Measurements from ENCODE around the gene SLC6A8.

DNA sequence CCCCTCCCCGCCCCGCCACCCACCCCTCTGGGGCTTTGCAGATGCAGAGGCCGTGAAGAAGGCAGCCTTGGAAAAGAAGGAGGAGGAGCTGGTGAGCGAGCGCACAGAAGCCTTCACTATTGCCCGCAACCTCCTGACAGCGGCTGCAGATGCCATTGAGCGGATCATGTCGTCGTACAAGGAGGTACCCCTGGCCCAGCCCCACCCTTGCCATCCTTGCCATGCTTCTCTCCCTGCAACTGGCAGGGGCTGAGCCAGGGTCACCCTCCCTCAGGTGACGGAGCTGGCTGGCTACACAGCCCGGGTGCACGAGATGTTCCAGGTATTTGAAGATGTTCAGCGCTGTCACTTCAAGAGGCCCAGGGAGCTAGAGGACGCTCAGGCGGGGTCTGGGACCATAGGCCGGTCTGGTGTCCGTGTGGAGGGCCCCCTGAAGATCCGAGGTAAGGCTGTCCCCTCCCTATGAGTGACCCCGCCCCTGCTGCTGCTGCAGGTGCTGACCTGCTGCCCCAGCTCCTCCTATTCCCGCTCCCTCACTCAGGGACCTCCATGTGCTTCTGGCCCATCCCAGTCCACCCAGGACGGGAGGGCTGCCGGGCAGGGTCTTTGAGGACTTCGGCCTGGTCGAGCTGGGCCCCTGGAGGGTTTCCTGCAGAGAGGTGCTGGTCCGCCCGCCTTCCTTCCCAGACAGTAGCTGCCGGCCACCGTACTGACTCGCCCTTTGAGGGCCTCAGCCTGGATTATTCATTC, 48.5 kb downstream of the SLC6A8 start:
- TF ChIP-seq, protein P1, sequence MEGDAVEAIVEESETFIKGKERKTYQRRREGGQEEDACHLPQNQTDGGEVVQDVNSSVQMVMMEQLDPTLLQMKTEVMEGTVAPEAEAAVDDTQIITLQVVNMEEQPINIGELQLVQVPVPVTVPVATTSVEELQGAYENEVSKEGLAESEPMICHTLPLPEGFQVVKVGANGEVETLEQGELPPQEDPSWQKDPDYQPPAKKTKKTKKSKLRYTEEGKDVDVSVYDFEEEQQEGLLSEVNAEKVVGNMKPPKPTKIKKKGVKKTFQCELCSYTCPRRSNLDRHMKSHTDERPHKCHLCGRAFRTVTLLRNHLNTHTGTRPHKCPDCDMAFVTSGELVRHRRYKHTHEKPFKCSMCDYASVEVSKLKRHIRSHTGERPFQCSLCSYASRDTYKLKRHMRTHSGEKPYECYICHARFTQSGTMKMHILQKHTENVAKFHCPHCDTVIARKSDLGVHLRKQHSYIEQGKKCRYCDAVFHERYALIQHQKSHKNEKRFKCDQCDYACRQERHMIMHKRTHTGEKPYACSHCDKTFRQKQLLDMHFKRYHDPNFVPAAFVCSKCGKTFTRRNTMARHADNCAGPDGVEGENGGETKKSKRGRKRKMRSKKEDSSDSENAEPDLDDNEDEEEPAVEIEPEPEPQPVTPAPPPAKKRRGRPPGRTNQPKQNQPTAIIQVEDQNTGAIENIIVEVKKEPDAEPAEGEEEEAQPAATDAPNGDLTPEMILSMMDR (IDR thresholded peaks at IDR 0.05): no peak
- TF ChIP-seq EZH2 (IDR thresholded peaks at IDR 0.05; ENCODE audit: borderline replicate concordance, insufficient read depth, low read depth, low read length, poor library complexity, severe bottlenecking): no peak

Measured in B cell (primary cell).